ENCODE results near the gene STON2.
A peak's percentile ranks its signal among the peaks of the same experiment; 100 is the strongest.
"Not testable (repeated sequence)": the region's sequence is repeated elsewhere in the genome, so short reads cannot be mapped to it uniquely, and the experiment has no call there.

The STON2 gene

DNA sequence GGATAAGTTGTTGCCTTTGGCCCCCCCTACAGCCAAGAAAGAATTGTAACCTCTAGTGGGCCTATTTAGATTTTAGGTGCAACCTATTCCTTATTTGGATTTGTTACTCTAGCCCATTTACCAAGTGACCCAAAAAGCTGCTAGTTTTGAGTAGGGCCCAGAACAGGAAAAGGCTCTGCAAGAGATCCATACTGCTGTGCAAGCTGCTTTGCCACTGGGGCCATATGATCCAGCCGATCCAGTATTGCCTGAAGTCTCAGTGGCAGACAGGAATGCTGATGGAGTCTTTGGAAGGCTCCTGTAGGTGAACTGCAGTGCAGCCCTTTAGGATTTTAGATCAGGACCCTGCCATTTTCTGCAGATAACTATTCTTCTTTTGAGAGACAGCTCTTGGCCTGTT, 166.5 kb downstream of the STON2 start:
- DNase-seq (ENCODE audit: extremely low read depth in 1 of 2, low read depth in 1 of 2): no peak

DNA sequence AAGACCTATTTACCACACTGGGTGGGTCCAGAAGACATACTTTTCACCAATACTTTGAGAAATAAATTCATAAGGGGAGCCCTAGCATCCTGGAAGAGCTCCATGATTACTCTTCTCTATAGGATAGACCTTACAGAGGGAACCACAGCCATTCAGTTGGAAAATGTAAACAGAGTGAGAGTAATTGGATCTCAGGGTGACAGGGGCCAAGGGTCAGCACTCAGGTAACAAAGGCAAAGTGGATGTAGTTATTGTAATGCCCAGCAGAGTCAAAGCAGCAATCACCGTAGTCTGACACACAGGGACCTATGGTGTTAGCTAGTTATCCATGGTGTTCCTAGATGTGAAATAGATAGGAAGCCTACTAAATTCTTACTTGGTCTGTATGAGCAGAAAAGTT, 168.6 kb downstream of the STON2 start:
- DNase-seq (ENCODE audit: extremely low read depth in 1 of 2, low read depth in 1 of 2): no peak

DNA sequence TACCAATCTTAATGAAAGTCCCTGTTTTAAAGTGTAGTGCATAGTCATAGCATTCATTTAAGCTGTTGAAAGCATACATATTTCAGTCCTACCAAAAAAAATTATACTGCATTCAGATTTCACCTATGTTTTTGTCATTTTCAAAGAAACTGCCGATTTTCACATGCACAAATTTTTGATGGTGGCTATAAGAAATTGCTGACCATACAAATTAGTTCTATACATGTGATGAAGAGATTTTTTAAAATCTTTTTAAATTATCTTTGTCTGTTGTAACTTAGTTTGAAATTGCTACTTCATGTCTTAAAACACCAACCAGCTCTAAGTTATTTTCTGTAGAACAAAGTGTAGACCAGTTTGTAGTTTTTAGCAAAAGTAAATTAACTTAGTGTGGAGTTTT, 175.9 kb downstream of the STON2 start:
- DNase-seq (ENCODE audit: extremely low read depth in 1 of 2, low read depth in 1 of 2): no peak

DNA sequence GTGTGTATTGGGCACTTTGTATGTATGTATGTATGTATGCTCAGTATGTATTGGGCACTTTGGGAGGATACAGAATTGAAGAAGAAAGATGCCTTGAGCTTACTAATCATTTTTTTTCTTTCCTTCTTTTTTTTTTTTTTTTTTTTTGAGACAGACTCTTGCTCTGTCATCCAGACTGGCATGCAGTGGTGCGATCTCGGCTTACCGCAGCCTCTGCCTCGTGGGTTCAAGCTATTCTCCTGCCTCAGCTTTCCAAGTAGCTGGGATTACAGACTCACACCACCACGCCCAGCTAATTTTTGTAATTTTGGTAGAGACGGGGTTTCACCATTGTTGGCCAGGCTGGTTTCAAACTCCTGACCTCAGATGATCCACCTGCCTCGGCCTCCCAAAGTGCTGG, 176.3 kb downstream of the STON2 start:
- not testable (repeated sequence) for DNase-seq (ENCODE audit: extremely low read depth in 1 of 2, low read depth in 1 of 2)

DNA sequence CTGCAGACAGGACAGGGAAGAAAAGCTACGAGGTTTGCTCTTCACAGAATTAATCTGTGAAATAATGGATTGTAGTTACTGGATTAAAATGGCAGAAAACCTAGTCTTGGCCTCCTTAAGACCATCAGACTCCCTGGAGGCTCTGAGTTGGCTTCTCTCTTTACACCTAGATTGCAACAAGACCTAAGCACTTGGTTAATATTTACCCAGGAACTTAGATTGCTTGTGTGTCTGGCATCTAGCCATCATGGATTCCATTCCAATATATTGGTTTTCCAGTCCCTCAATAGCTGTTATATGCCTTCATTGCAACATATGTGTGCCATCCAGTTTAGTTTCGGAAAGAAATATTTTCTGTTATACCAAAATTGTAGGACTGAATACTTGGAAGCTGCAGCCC, 177.4 kb downstream of the STON2 start:
- DNase-seq (ENCODE audit: extremely low read depth in 1 of 2, low read depth in 1 of 2): no peak

DNA sequence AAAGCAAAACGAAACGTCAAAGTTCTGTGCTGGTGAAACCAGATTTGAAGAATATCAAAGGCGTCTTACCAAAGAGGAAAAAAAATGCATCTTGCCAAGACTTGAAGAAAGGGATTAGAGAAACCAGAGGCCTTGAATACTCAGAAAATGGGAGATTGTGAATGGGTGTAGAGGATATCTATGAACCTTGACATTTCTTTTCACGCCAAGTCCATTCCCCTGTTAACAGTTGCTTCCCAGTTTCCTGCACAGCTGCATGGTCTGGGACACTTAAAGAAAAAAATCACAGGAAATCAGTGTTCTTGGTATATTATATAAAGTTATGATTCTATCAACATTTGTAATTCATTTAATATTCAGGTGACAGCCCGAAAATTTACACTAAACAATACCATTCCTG, 178.0 kb downstream of the STON2 start:
- no peak for DNase-seq (ENCODE audit: extremely low read depth in 1 of 2, low read depth in 1 of 2)

DNA sequence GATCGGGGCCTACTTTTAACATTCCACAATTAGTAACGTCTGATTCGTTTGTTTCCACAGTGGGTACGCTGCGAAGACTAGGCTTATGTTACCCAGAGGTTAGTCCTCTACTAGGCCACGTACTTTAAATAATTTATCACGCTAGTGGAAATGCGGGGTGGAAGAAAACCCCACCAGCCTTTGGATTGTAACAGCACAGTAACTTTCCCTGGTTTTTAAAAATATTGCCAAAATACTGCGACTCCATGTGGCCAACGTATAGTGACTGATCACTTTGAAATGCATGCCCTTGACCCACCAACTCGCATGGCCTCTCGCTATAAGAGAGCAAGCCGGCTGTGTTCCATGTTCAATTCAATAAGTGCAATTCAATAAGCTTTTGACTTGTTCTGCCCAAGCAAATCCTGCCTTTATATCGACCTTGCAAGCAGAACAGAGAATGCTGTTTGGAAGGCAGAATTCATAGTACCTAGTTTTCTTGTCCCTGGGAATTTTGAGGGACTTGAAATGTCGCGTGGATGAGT, 178.5 kb downstream of the STON2 start:
- no peak for DNase-seq (ENCODE audit: extremely low read depth in 1 of 2, low read depth in 1 of 2)

DNA sequence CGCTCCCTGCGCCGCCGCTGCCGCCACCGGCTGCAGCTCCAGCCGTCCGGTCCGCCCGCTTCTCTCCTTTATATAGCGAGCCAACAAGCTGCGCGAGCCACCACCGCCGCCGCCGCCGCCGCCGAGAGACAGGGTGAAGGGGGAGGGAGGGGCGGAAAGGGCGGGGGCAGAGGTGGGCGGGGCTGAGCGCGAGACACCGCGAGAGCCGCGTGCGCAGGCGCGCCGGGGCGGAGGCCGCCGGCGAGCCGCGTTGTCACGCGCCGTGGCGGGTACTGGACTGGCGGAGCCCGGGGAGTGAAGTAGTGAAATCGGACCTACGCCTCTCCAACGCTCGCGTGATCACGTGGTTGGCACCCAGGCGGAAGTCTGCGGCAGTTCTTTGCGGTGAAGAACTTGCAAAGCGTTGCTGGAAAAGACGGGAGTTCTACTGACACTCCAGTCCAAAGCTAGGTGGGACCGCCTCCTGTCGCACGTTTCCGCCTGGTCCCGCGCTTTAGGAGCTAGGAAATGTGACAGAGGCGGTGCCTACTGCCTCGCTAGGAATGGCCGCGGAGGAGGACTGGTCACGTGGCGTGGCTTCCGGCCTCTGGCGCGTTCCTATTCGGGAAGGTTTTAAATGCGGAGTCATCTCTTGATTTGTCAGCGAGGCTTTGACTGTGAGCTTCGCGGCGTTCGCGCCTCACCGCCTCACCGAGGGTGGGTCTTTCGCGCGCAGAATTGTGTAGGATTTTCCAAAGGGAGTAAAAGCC, 179.1 kb downstream of the STON2 start, which contains the start of gene GTF2A1:
TSS of gene GTF2A1 (minus strand) at position 130 of the 749 bp plus-strand sequence. CDS start 441 bp downstream, outside the sequence.
- peak; percentile 76 to 93 for DNase-seq (ENCODE audit: extremely low read depth in 1 of 2, low read depth in 1 of 2)

DNA sequence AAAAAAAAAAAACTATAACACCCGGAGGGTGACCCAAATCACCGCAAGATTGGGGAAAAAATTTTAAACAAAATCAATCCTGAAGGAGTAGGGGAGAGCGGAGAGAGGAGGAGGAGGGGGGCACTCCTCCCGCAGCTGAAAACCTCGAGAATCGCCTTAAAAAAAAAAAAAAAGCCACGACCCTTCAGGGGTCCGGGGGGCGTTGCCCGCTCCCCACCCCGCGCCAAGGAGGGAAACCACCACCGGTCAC, 179.6 kb downstream of the STON2 start:
- no peak for DNase-seq (ENCODE audit: extremely low read depth in 1 of 2, low read depth in 1 of 2)

DNA sequence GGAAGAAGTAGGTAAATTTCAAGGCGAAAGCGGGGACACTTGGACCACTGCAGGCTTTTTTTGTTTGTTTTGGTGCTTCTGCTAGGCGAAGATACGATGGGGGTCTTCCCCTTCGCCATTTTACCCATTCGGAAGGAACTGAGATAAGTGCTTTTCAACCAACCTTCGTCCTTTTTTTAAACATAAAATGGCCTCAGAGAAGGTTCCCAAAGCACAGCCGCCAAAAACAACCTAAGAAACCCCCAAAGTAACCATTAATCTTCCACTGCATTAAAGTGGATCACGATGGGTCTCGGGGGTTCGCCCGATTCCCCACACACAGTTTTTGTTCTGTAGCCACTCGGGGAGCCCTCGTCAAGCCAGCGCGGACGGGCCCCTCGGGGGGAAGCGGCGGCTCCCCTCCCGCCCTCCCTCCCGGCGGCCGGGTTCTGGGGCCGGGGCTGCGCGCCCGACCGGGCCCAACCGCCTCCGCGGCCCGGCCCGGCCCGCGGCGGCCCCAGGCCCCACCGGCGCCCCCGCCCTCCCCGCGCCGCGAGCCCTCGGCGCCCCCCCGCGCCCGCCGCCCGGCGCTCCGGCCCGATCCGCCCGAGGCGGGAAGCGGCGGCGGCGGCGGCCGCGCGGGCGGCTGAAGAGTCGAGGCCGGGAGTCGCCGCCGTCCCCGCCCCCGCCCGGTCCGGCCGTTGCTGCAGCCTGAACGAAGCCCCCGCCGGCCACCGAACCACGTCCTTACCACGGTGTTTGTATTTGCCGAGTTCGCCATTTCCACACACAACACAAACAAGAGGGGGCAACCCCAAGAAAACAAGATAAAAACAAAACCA, 180.2 kb downstream of the STON2 start:
- peak in 1 of 2 donors; percentile 17 for DNase-seq (ENCODE audit: extremely low read depth in 1 of 2, low read depth in 1 of 2)

DNA sequence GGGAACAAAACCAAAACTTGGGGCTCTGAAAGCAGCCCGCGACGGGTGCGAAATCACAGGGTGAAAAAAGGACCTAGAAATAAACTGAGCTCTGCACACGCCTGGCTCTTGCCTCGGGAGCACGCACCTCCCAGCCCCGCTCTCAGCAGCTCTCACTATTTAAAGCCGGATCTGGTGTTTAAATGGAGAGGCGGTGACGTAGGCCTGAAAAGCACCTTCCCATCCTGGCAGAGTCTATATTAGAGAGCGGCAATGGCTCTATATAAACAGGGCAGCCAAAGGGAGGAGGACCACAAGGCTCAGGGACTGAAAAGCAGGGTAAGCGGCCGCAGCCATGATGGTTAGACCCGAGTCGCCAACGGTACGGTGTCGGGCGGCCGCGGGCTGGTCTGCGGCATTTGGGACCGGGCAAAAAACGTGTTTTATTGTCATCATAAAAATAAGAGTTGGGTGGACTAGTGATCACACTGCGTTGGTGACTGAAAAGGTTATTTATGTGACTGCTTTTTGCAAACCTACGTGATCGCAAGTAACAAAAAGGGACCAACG, 180.8 kb downstream of the STON2 start:
- DNase-seq (ENCODE audit: extremely low read depth in 1 of 2, low read depth in 1 of 2): peak; percentile 63 to 79

DNA sequence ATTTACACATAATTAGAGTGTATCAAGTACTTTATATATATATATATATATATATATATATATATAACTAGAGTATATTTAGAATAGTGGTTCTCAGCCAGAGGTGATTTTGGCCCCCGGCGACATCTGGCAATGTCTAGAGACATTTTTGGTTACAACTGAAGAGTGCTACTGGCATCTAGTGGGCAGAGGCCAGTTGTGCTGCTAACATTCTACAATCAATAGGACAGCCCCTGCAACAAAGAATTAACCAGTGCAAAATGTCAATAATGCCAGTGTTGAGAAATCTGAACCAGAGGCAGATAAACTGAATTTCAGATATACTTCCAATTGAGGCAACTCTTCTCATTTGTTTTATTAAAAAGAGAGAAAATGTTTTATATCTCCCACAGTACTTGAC, 188.3 kb downstream of the STON2 start:
- no peak for DNase-seq (ENCODE audit: extremely low read depth in 1 of 2, low read depth in 1 of 2)

Measured in activated CD8-positive, alpha-beta memory T cell treated with anti-CD3 and anti-CD28 coated beads for 1 hour (primary cell).